Measurements from ENCODE around the gene FHL3. TPM values are rescaled to one million over a fixed set of nuclear protein-coding genes. Genes with fewer than 3 reads are reported as not detected.

The FHL3 gene
- total RNA-seq, 1 donor from 2014 or later, result 20.0 TPM

- no peak for DNase-seq
- no peak overlapping the region for H3K4me3 Mint-ChIP-seq (ENCODE audit: unreplicated experiment)
- no peak overlapping the region for H3K27ac Mint-ChIP-seq (ENCODE audit: unreplicated experiment)
- H3K9me3 Mint-ChIP-seq (ENCODE audit: unreplicated experiment), result no peaks in the 10 kb centered on the region
- no peak for TF ChIP-seq CTCF (IDR thresholded peaks at IDR 0.05; ENCODE audit: partially characterized antibody, unreplicated experiment)
- H3K4me1 Mint-ChIP-seq (ENCODE audit: low read depth, unreplicated experiment), result peaks cover 4% of the 10 kb centered on the region
- H3K36me3 Mint-ChIP-seq (ENCODE audit: unreplicated experiment), result no peaks in the 10 kb centered on the region
- H3K27me3 Mint-ChIP-seq (ENCODE audit: unreplicated experiment), result no peaks in the 10 kb centered on the region
These were observed 46.6 kb downstream of the FHL3 start for GRCh38 chr1:37958690-37959089.

GRCh38 chr1:37955685-37956084, 49.6 kb downstream of the FHL3 start:
- Mint-ChIP-seq H3K4me1 (ENCODE audit: low read depth, unreplicated experiment) (peaks cover 4% of the 10 kb centered on the region), H3K27me3 (ENCODE audit: unreplicated experiment) (no peaks in the 10 kb centered on the region), H3K27ac (ENCODE audit: unreplicated experiment) (no peak overlapping the region), H3K4me3 (ENCODE audit: unreplicated experiment) (no peak overlapping the region), H3K9me3 (ENCODE audit: unreplicated experiment) (no peaks in the 10 kb centered on the region), H3K36me3 (ENCODE audit: unreplicated experiment) (no peaks in the 10 kb centered on the region)
- TF ChIP-seq CTCF (IDR thresholded peaks at IDR 0.05; ENCODE audit: partially characterized antibody, unreplicated experiment), result no peak
- no peak for DNase-seq

- Mint-ChIP-seq H3K36me3 (ENCODE audit: unreplicated experiment) (no peaks in the 10 kb centered on the region), H3K27me3 (ENCODE audit: unreplicated experiment) (no peaks in the 10 kb centered on the region), H3K9me3 (ENCODE audit: unreplicated experiment) (no peaks in the 10 kb centered on the region), H3K27ac (ENCODE audit: unreplicated experiment) (no peak overlapping the region), H3K4me3 (ENCODE audit: unreplicated experiment) (no peak overlapping the region), H3K4me1 (ENCODE audit: low read depth, unreplicated experiment) (peaks cover 4% of the 10 kb centered on the region)
- no peak for TF ChIP-seq CTCF (IDR thresholded peaks at IDR 0.05; ENCODE audit: partially characterized antibody, unreplicated experiment)
- DNase-seq, result no peak
These were observed 50.9 kb downstream of the FHL3 start for GRCh38 chr1:37954316-37954971.

GRCh38 chr1:37952738-37953137, 52.6 kb downstream of the FHL3 start:
- Mint-ChIP-seq H3K9me3 (ENCODE audit: unreplicated experiment) (no peaks in the 10 kb centered on the region), H3K36me3 (ENCODE audit: unreplicated experiment) (no peaks in the 10 kb centered on the region), H3K4me3 (ENCODE audit: unreplicated experiment) (no peak overlapping the region), H3K27me3 (ENCODE audit: unreplicated experiment) (no peaks in the 10 kb centered on the region), H3K4me1 (ENCODE audit: low read depth, unreplicated experiment) (peaks cover 4% of the 10 kb centered on the region), H3K27ac (ENCODE audit: unreplicated experiment) (no peak overlapping the region)
- TF ChIP-seq CTCF (IDR thresholded peaks at IDR 0.05; ENCODE audit: partially characterized antibody, unreplicated experiment), result no peak
- no peak for DNase-seq

- no peak for DNase-seq
- Mint-ChIP-seq H3K4me1 (ENCODE audit: low read depth, unreplicated experiment) (peaks cover 4% of the 10 kb centered on the region), H3K27me3 (ENCODE audit: unreplicated experiment) (no peaks in the 10 kb centered on the region), H3K36me3 (ENCODE audit: unreplicated experiment) (no peaks in the 10 kb centered on the region), H3K9me3 (ENCODE audit: unreplicated experiment) (no peaks in the 10 kb centered on the region), H3K4me3 (ENCODE audit: unreplicated experiment) (no peak overlapping the region), H3K27ac (ENCODE audit: unreplicated experiment) (no peak overlapping the region)
- no peak for TF ChIP-seq CTCF (IDR thresholded peaks at IDR 0.05; ENCODE audit: partially characterized antibody, unreplicated experiment)
These were observed 53.3 kb downstream of the FHL3 start for GRCh38 chr1:37951783-37952624.
